Measurements from ENCODE around the gene NRP2. TPM values are rescaled to one million over a fixed set of nuclear protein-coding genes. Genes with fewer than 3 reads are reported as not detected.
A peak's percentile ranks its signal among the peaks of the same experiment; 100 is the strongest.

The NRP2 gene
- polyA plus RNA-seq, 1 experiment, result 114 TPM

DNA sequence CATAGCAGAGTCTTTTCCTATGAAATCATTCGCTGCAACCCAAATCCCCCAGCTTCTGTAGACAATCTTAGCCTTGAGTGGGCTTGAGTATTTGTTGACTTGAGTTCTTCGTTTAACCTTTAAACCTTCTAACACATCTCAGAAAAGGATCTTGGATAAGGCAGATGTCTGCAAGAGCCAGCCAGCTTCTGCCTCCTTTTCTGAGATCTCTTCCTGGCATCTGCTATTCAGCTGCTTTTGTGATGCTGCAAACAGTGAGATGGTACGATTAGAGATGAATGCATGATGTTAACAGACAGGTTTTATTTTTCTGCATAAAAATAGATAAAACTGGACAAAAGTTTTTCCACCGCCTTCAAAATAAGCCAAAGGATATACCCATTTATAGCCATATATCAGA lies 37.5 kb downstream of the NRP2 start:
- DNase-seq (ENCODE audit: low read depth, low spot score), result no peak
- H3K27me3 ChIP-seq (ENCODE audit: control insufficient read depth, insufficient read depth, low read length), result no peaks in the 10 kb centered on the region
- POLR2A ChIA-PET, result interaction anchor here (0.8 to 1.7 kb wide), 3 partner anchors 11 to 38 kb away, joined by 3 to 6 read pairs (median 4); partner anchors contain the start of gene NRP2
- no peak overlapping the region for H3K27ac ChIP-seq (ENCODE audit: low read depth, low read length)
- H3K4me3 ChIP-seq (ENCODE audit: low read depth, low read length), result no peak overlapping the region
- CTCF ChIA-PET, result interaction anchor here (0.6 to 1.6 kb wide), 2 partner anchors 10 to 36 kb away, joined by 4 to 5 read pairs; no protein-coding TSS in a partner anchor
- H3K9me3 ChIP-seq (ENCODE audit: control insufficient read depth, insufficient read depth, low read length), result no peaks in the 10 kb centered on the region
- TF ChIP-seq, protein P1, sequence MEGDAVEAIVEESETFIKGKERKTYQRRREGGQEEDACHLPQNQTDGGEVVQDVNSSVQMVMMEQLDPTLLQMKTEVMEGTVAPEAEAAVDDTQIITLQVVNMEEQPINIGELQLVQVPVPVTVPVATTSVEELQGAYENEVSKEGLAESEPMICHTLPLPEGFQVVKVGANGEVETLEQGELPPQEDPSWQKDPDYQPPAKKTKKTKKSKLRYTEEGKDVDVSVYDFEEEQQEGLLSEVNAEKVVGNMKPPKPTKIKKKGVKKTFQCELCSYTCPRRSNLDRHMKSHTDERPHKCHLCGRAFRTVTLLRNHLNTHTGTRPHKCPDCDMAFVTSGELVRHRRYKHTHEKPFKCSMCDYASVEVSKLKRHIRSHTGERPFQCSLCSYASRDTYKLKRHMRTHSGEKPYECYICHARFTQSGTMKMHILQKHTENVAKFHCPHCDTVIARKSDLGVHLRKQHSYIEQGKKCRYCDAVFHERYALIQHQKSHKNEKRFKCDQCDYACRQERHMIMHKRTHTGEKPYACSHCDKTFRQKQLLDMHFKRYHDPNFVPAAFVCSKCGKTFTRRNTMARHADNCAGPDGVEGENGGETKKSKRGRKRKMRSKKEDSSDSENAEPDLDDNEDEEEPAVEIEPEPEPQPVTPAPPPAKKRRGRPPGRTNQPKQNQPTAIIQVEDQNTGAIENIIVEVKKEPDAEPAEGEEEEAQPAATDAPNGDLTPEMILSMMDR (IDR thresholded peaks at IDR 0.05; ENCODE audit: low read depth, low read length), result no peak

GRCh38 chr2:205720451-205720902 lies 38.2 kb downstream of the NRP2 start:
- H3K4me3 ChIP-seq (ENCODE audit: low read depth, low read length), result no peak overlapping the region
- ChIA-PET POLR2A (interaction anchor here (0.8 to 1.5 kb wide), 3 partner anchors 11 to 27 kb away, joined by 3 to 4 read pairs (median 3); no protein-coding TSS in a partner anchor), CTCF (interaction anchor here (0.6 to 1.6 kb wide), 4 partner anchors 9 to 206 kb away, joined by 3 to 5 read pairs (median 4); no protein-coding TSS in a partner anchor)
- no peak overlapping the region for H3K27ac ChIP-seq (ENCODE audit: low read depth, low read length)
- H3K27me3 ChIP-seq (ENCODE audit: control insufficient read depth, insufficient read depth, low read length), result no peaks in the 10 kb centered on the region
- TF ChIP-seq, protein P1 (IDR thresholded peaks at IDR 0.05; ENCODE audit: low read depth, low read length), result no peak
- no peaks in the 10 kb centered on the region for H3K9me3 ChIP-seq (ENCODE audit: control insufficient read depth, insufficient read depth, low read length)
- DNase-seq (ENCODE audit: low read depth, low spot score), result no peak

- no peak for DNase-seq (ENCODE audit: low read depth, low spot score)
- Histone ChIP-seq H3K27ac (ENCODE audit: low read depth, low read length) (no peak overlapping the region), H3K27me3 (ENCODE audit: control insufficient read depth, insufficient read depth, low read length) (no peaks in the 10 kb centered on the region), H3K4me3 (ENCODE audit: low read depth, low read length) (no peak overlapping the region), H3K9me3 (ENCODE audit: control insufficient read depth, insufficient read depth, low read length) (no peaks in the 10 kb centered on the region)
- TF ChIP-seq, protein P1 (IDR thresholded peaks at IDR 0.05; ENCODE audit: low read depth, low read length), result peak; percentile 47
- ChIA-PET CTCF (interaction anchor here (1.1 to 1.3 kb wide), 4 partner anchors 8 to 205 kb away, joined by 3 to 4 read pairs (median 3); no protein-coding TSS in a partner anchor), POLR2A (interaction anchor here (1.0 kb wide), 1 partner anchor 27 kb away, joined by 3 read pairs; no protein-coding TSS in a partner anchor)
These were observed 38.8 kb downstream of the NRP2 start for GRCh38 chr2:205721057-205721449.

- no peak for DNase-seq (ENCODE audit: low read depth, low spot score)
- H3K9me3 ChIP-seq (ENCODE audit: control insufficient read depth, insufficient read depth, low read length), result no peaks in the 10 kb centered on the region
- H3K27ac ChIP-seq (ENCODE audit: low read depth, low read length), result no peak overlapping the region
- H3K27me3 ChIP-seq (ENCODE audit: control insufficient read depth, insufficient read depth, low read length), result no peaks in the 10 kb centered on the region
- no peak overlapping the region for H3K4me3 ChIP-seq (ENCODE audit: low read depth, low read length)
- ChIA-PET CTCF (no interaction called here), POLR2A (interaction anchor here (0.7 kb wide), 1 partner anchor 1254 kb away, joined by 3 read pairs; no protein-coding TSS in a partner anchor)
- TF ChIP-seq, protein P1 (IDR thresholded peaks at IDR 0.05; ENCODE audit: low read depth, low read length), result no peak
These were observed 40.1 kb downstream of the NRP2 start for GRCh38 chr2:205722283-205722918.

GRCh38 chr2:205723179-205723578 lies 40.9 kb downstream of the NRP2 start:
- H3K27ac ChIP-seq (ENCODE audit: low read depth, low read length), result no peak overlapping the region
- H3K4me3 ChIP-seq (ENCODE audit: low read depth, low read length), result no peak overlapping the region
- ChIA-PET POLR2A (no interaction called here), CTCF (no interaction called here)
- H3K9me3 ChIP-seq (ENCODE audit: control insufficient read depth, insufficient read depth, low read length), result no peaks in the 10 kb centered on the region
- DNase-seq (ENCODE audit: low read depth, low spot score), result no peak
- H3K27me3 ChIP-seq (ENCODE audit: control insufficient read depth, insufficient read depth, low read length), result no peaks in the 10 kb centered on the region
- TF ChIP-seq, protein P1 (IDR thresholded peaks at IDR 0.05; ENCODE audit: low read depth, low read length), result no peak

All from AG04450 (cell line).